ENCODE data around the gene EIF4G1.
A peak's percentile ranks its signal among the peaks of the same experiment; 100 is the strongest.

The EIF4G1 gene

GRCh38 chr3:184351511-184352148 is 37.2 kb downstream of the EIF4G1 start:
- no peaks in the 10 kb centered on the region for H3K27me3 ChIP-seq (replicated peaks; ENCODE audit: control insufficient read depth, insufficient read depth, low read length, poor library complexity, severe bottlenecking)
- H3K27ac ChIP-seq (ENCODE audit: insufficient read depth, low read length, poor library complexity, severe bottlenecking) = no peak overlapping the region
- no peaks in the 10 kb centered on the region for H3K9me3 ChIP-seq (ENCODE audit: control insufficient read depth, low read length)
- H3K4me3 ChIP-seq (ENCODE audit: insufficient read depth, low read depth, low read length, poor library complexity, severe bottlenecking) = no peak overlapping the region
- no peak for DNase-seq
- H3K36me3 ChIP-seq (ENCODE audit: control insufficient read depth, insufficient read depth, low read length) = no peaks in the 10 kb centered on the region
- H3K4me1 ChIP-seq (ENCODE audit: control insufficient read depth, insufficient read depth, low read length, poor library complexity, severe bottlenecking) = no peaks in the 10 kb centered on the region

- H3K4me3 ChIP-seq (ENCODE audit: insufficient read depth, low read depth, low read length, poor library complexity, severe bottlenecking) = no peak overlapping the region
- no peaks in the 10 kb centered on the region for H3K4me1 ChIP-seq (ENCODE audit: control insufficient read depth, insufficient read depth, low read length, poor library complexity, severe bottlenecking)
- no peaks in the 10 kb centered on the region for H3K36me3 ChIP-seq (ENCODE audit: control insufficient read depth, insufficient read depth, low read length)
- no peak overlapping the region for H3K27ac ChIP-seq (ENCODE audit: insufficient read depth, low read length, poor library complexity, severe bottlenecking)
- H3K27me3 ChIP-seq (replicated peaks; ENCODE audit: control insufficient read depth, insufficient read depth, low read length, poor library complexity, severe bottlenecking) = no peaks in the 10 kb centered on the region
- DNase-seq = no peak
- no peaks in the 10 kb centered on the region for H3K9me3 ChIP-seq (ENCODE audit: control insufficient read depth, low read length)
These were observed 37.9 kb downstream of the EIF4G1 start for GRCh38 chr3:184352149-184352785.

- no peak for DNase-seq
- Histone ChIP-seq H3K27ac (ENCODE audit: insufficient read depth, low read length, poor library complexity, severe bottlenecking) (no peak overlapping the region), H3K36me3 (ENCODE audit: control insufficient read depth, insufficient read depth, low read length) (no peaks in the 10 kb centered on the region), H3K9me3 (ENCODE audit: control insufficient read depth, low read length) (no peaks in the 10 kb centered on the region), H3K4me1 (ENCODE audit: control insufficient read depth, insufficient read depth, low read length, poor library complexity, severe bottlenecking) (no peaks in the 10 kb centered on the region), H3K4me3 (ENCODE audit: insufficient read depth, low read depth, low read length, poor library complexity, severe bottlenecking) (no peak overlapping the region), H3K27me3 (replicated peaks; ENCODE audit: control insufficient read depth, insufficient read depth, low read length, poor library complexity, severe bottlenecking) (no peaks in the 10 kb centered on the region)
These were observed 38.6 kb downstream of the EIF4G1 start for GRCh38 chr3:184352897-184353545.

- Histone ChIP-seq H3K4me3 (ENCODE audit: insufficient read depth, low read depth, low read length, poor library complexity, severe bottlenecking) (no peak overlapping the region), H3K4me1 (ENCODE audit: control insufficient read depth, insufficient read depth, low read length, poor library complexity, severe bottlenecking) (no peaks in the 10 kb centered on the region), H3K9me3 (ENCODE audit: control insufficient read depth, low read length) (no peaks in the 10 kb centered on the region), H3K27ac (ENCODE audit: insufficient read depth, low read length, poor library complexity, severe bottlenecking) (no peak overlapping the region), H3K27me3 (replicated peaks; ENCODE audit: control insufficient read depth, insufficient read depth, low read length, poor library complexity, severe bottlenecking) (no peaks in the 10 kb centered on the region), H3K36me3 (ENCODE audit: control insufficient read depth, insufficient read depth, low read length) (no peaks in the 10 kb centered on the region)
- DNase-seq = no peak
These were observed 39.1 kb downstream of the EIF4G1 start for GRCh38 chr3:184353546-184353941.

GRCh38 chr3:184354121-184354728 is 39.8 kb downstream of the EIF4G1 start:
- Histone ChIP-seq H3K36me3 (ENCODE audit: control insufficient read depth, insufficient read depth, low read length) (no peaks in the 10 kb centered on the region), H3K27me3 (replicated peaks; ENCODE audit: control insufficient read depth, insufficient read depth, low read length, poor library complexity, severe bottlenecking) (no peaks in the 10 kb centered on the region), H3K9me3 (ENCODE audit: control insufficient read depth, low read length) (no peaks in the 10 kb centered on the region), H3K27ac (ENCODE audit: insufficient read depth, low read length, poor library complexity, severe bottlenecking) (no peak overlapping the region), H3K4me3 (ENCODE audit: insufficient read depth, low read depth, low read length, poor library complexity, severe bottlenecking) (no peak overlapping the region), H3K4me1 (ENCODE audit: control insufficient read depth, insufficient read depth, low read length, poor library complexity, severe bottlenecking) (no peaks in the 10 kb centered on the region)
- DNase-seq = peak; percentile 24 to 48 (median 36)

- Histone ChIP-seq H3K27me3 (replicated peaks; ENCODE audit: control insufficient read depth, insufficient read depth, low read length, poor library complexity, severe bottlenecking) (no peaks in the 10 kb centered on the region), H3K9me3 (ENCODE audit: control insufficient read depth, low read length) (no peaks in the 10 kb centered on the region), H3K4me3 (ENCODE audit: insufficient read depth, low read depth, low read length, poor library complexity, severe bottlenecking) (no peak overlapping the region), H3K4me1 (ENCODE audit: control insufficient read depth, insufficient read depth, low read length, poor library complexity, severe bottlenecking) (no peaks in the 10 kb centered on the region), H3K27ac (ENCODE audit: insufficient read depth, low read length, poor library complexity, severe bottlenecking) (no peak overlapping the region), H3K36me3 (ENCODE audit: control insufficient read depth, insufficient read depth, low read length) (no peaks in the 10 kb centered on the region)
- DNase-seq = no peak
These were observed 40.3 kb downstream of the EIF4G1 start for GRCh38 chr3:184354754-184355153.

GRCh38 chr3:184355261-184356040 is 41.0 kb downstream of the EIF4G1 start:
- no peaks in the 10 kb centered on the region for H3K4me1 ChIP-seq (ENCODE audit: control insufficient read depth, insufficient read depth, low read length, poor library complexity, severe bottlenecking)

GRCh38 chr3:184357248-184358123 is 43.1 kb downstream of the EIF4G1 start:
- no peak for DNase-seq
- no peaks in the 10 kb centered on the region for H3K27me3 ChIP-seq (replicated peaks; ENCODE audit: control insufficient read depth, insufficient read depth, low read length, poor library complexity, severe bottlenecking)
- H3K36me3 ChIP-seq (ENCODE audit: control insufficient read depth, insufficient read depth, low read length) = no peaks in the 10 kb centered on the region
- no peak overlapping the region for H3K27ac ChIP-seq (ENCODE audit: insufficient read depth, low read length, poor library complexity, severe bottlenecking)
- no peaks in the 10 kb centered on the region for H3K9me3 ChIP-seq (ENCODE audit: control insufficient read depth, low read length)
- H3K4me1 ChIP-seq (ENCODE audit: control insufficient read depth, insufficient read depth, low read length, poor library complexity, severe bottlenecking) = peaks cover 12% of the 10 kb centered on the region
- H3K4me3 ChIP-seq (ENCODE audit: insufficient read depth, low read depth, low read length, poor library complexity, severe bottlenecking) = no peak overlapping the region

More at GRCh38 chr3:184355261-184356040, 41.0 kb downstream of the EIF4G1 start:
- Histone ChIP-seq H3K27me3 (replicated peaks; ENCODE audit: control insufficient read depth, insufficient read depth, low read length, poor library complexity, severe bottlenecking) (no peaks in the 10 kb centered on the region), H3K36me3 (ENCODE audit: control insufficient read depth, insufficient read depth, low read length) (no peaks in the 10 kb centered on the region), H3K27ac (ENCODE audit: insufficient read depth, low read length, poor library complexity, severe bottlenecking) (no peak overlapping the region), H3K9me3 (ENCODE audit: control insufficient read depth, low read length) (no peaks in the 10 kb centered on the region), H3K4me3 (ENCODE audit: insufficient read depth, low read depth, low read length, poor library complexity, severe bottlenecking) (no peak overlapping the region)
- DNase-seq = no peak

- DNase-seq = no peak
- H3K4me3 ChIP-seq (ENCODE audit: insufficient read depth, low read depth, low read length, poor library complexity, severe bottlenecking) = no peak overlapping the region
- no peaks in the 10 kb centered on the region for H3K36me3 ChIP-seq (ENCODE audit: control insufficient read depth, insufficient read depth, low read length)
- no peaks in the 10 kb centered on the region for H3K9me3 ChIP-seq (ENCODE audit: control insufficient read depth, low read length)
- H3K27me3 ChIP-seq (replicated peaks; ENCODE audit: control insufficient read depth, insufficient read depth, low read length, poor library complexity, severe bottlenecking) = no peaks in the 10 kb centered on the region
- peaks cover 12% of the 10 kb centered on the region for H3K4me1 ChIP-seq (ENCODE audit: control insufficient read depth, insufficient read depth, low read length, poor library complexity, severe bottlenecking)
- no peak overlapping the region for H3K27ac ChIP-seq (ENCODE audit: insufficient read depth, low read length, poor library complexity, severe bottlenecking)
These were observed 43.8 kb downstream of the EIF4G1 start for GRCh38 chr3:184358124-184358767.
